GM12865 (cell line): Measurements from ENCODE around the gene PLD1.
"Not testable (repeated sequence)": the region's sequence is repeated elsewhere in the genome, so short reads cannot be mapped to it uniquely, and the experiment has no call there.

ENCODE experiments used
- DNase-seq: peaks from one replicate; pipeline ENCODE4 v3.0.0; 2010; ENCODE audit warnings: low read depth
- H3K4me3 ChIP-seq: 2 replicates; pipeline ENCODE4 v1.5.1; 2011; ENCODE audit warnings: mild to moderate bottlenecking, low read depth, low read length, control low read depth
- TF ChIP-seq, protein P1 (sequence below): IDR thresholded peaks from 2 replicates; pipeline ENCODE4 v1.5.1; 2011; ENCODE audit warnings: low read length, control low read depth, low read depth, inconsistent platforms; ENCODE audit not compliant: insufficient read depth; ENCODE audit errors: missing control alignments

The PLD1 gene, protein sequence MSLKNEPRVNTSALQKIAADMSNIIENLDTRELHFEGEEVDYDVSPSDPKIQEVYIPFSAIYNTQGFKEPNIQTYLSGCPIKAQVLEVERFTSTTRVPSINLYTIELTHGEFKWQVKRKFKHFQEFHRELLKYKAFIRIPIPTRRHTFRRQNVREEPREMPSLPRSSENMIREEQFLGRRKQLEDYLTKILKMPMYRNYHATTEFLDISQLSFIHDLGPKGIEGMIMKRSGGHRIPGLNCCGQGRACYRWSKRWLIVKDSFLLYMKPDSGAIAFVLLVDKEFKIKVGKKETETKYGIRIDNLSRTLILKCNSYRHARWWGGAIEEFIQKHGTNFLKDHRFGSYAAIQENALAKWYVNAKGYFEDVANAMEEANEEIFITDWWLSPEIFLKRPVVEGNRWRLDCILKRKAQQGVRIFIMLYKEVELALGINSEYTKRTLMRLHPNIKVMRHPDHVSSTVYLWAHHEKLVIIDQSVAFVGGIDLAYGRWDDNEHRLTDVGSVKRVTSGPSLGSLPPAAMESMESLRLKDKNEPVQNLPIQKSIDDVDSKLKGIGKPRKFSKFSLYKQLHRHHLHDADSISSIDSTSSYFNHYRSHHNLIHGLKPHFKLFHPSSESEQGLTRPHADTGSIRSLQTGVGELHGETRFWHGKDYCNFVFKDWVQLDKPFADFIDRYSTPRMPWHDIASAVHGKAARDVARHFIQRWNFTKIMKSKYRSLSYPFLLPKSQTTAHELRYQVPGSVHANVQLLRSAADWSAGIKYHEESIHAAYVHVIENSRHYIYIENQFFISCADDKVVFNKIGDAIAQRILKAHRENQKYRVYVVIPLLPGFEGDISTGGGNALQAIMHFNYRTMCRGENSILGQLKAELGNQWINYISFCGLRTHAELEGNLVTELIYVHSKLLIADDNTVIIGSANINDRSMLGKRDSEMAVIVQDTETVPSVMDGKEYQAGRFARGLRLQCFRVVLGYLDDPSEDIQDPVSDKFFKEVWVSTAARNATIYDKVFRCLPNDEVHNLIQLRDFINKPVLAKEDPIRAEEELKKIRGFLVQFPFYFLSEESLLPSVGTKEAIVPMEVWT

DNA sequence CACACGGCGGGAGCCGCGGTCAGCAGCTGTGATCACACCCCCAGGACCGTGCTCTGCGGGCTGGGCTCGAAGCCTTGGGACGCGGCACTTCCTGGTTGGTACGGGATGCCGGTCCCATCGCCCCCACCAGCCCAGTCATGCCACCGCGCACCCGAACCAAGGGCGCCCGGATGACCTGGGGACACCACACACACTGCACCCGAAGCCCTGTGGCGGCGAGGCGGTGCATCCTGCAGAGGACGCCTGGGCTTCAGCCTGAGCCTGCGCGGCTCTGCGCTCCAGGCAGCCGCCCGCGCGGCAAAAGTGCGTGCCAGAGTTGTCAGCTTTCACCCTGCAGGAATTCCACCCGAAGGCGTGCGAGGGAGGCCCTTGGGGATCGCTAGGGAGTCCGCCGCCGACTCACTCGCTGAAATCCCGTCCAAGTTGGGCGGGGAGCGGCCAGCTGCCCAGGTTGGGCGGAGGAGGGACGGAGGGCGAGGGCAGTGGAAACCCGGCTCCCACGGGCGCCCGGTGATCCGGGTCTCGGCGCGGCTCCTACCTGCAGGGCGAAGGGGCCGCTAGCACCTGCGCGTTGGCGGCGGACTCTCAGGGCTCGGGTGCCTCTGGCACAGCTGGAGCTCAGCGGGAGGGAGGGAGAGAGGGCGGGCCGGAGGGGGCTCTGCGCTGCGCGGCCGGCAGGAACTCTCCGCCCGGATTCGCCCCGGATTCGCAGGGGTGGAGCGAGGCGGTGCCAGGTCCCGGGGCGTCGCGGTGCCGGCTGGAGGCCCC is at the start of gene PLD1:
Gene PLD1 (minus strand): TSS at position 623 of the 768 bp plus-strand sequence. CDS start 72,432 bp downstream, outside the sequence.
- peak within 1 kb of the TSS; percentile 71 for H3K4me3 ChIP-seq
- peak; percentile 87 for DNase-seq
- TF ChIP-seq, protein P1, sequence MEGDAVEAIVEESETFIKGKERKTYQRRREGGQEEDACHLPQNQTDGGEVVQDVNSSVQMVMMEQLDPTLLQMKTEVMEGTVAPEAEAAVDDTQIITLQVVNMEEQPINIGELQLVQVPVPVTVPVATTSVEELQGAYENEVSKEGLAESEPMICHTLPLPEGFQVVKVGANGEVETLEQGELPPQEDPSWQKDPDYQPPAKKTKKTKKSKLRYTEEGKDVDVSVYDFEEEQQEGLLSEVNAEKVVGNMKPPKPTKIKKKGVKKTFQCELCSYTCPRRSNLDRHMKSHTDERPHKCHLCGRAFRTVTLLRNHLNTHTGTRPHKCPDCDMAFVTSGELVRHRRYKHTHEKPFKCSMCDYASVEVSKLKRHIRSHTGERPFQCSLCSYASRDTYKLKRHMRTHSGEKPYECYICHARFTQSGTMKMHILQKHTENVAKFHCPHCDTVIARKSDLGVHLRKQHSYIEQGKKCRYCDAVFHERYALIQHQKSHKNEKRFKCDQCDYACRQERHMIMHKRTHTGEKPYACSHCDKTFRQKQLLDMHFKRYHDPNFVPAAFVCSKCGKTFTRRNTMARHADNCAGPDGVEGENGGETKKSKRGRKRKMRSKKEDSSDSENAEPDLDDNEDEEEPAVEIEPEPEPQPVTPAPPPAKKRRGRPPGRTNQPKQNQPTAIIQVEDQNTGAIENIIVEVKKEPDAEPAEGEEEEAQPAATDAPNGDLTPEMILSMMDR, result peak; percentile 0

DNA sequence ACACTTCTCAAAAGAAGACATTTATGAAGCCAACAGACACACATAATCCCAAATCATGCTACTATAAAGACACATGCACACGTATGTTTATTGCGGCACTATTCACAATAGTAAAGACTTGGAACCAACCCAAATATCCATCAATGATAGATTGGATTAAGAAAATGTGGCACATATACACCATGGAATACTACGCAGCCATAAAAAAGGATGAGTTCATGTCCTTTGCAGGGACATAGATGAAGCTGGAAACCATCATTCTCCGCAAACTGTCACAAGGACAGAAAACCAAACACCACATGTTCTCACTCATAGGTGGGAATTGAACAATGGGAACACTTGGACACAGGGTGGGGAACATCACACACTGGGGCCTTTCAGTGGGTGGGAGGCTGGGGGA is 48.5 kb upstream of the PLD1 start:
- not testable (repeated sequence) for DNase-seq, H3K4me3 ChIP-seq

- DNase-seq, result no peak
- TF ChIP-seq, protein P1, result no peak
- H3K4me3 ChIP-seq, result no peak overlapping the region
Observed at GRCh38 chr3:171854649-171855305, 44.5 kb upstream of the PLD1 start.

- DNase-seq, result no peak
- TF ChIP-seq, protein P1, result no peak
Observed at GRCh38 chr3:171851660-171852058, 41.4 kb upstream of the PLD1 start.

DNA sequence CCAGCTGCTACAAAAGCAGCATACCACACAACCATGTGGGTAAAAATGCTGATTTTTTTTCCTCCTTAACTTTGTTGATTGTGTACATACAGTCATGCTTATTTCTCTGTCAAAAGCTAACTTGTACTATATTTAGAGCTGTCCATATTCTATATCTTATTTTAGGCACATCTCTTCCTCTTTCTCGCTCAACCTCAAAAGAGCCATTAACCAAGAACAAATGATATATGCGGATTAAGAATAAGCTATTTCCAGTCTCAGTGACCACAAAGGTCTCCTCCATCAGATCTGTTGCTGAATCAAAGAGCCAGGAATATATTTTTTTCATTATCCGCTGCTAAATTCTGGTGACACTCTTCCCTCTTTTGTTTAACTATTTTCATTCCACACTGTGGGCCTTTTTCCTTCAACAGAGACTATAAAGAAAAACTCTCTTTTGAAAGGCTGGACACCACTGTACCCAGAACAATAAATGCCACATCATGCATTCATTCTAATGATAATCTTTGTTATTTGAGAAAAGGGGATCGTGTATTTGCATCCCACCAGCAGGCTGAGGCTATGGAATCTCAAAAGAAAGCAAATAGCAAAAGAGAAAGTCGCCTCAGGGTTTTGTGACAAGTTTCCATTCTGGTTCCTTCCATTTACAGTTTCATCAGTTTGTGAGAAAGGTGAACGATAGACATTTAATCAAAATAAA is 40.8 kb upstream of the PLD1 start:
- TF ChIP-seq, protein P1, result no peak
- no peak for DNase-seq
- H3K4me3 ChIP-seq, result no peak overlapping the region

More at GRCh38 chr3:171851660-171852058, 41.4 kb upstream of the PLD1 start:
- H3K4me3 ChIP-seq, result no peak overlapping the region

DNA sequence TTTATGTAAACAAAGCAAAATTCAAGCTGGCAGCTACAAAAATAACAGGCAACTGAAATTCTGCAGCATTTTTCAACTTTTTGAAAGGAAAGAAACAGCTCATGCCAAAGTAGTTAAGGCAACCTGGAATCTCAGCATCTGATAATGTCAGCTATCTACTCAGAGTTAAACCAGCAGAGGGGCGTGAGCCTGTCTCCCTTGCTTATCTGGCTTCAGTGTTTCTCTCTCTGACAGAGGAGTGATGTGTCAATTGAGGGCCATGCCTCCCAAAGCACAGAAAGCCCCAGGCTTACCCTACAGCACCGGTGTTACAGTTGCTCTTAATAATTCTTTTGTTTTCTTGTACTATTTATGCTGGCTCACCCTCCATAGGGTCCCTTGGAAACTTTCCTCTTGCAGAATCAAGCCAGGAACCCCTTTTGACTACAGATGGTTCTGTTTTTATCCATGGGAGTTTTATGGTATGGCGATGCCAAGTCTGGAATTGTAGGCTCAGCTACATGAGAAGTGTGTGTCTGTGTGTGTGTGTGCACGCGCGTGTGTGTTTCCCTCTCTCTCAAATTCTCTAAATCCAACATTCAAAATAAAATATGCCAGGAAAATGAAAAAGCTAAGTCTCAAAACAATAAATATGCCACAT is 40.2 kb upstream of the PLD1 start:
- TF ChIP-seq, protein P1, result no peak
- no peak for DNase-seq
- H3K4me3 ChIP-seq, result no peak overlapping the region
